GM18498 (cell line): ENCODE data around the gene IL1R2.

Source experiments
- ATAC-seq: cut with Tn5 transposase; IDR thresholded peaks from one replicate; pipeline ENCODE4 v1.9.1; 2021; ENCODE audit warnings: mild to moderate bottlenecking, moderate library complexity; ENCODE audit not compliant: unreplicated experiment

IL1R2 gene

DNA sequence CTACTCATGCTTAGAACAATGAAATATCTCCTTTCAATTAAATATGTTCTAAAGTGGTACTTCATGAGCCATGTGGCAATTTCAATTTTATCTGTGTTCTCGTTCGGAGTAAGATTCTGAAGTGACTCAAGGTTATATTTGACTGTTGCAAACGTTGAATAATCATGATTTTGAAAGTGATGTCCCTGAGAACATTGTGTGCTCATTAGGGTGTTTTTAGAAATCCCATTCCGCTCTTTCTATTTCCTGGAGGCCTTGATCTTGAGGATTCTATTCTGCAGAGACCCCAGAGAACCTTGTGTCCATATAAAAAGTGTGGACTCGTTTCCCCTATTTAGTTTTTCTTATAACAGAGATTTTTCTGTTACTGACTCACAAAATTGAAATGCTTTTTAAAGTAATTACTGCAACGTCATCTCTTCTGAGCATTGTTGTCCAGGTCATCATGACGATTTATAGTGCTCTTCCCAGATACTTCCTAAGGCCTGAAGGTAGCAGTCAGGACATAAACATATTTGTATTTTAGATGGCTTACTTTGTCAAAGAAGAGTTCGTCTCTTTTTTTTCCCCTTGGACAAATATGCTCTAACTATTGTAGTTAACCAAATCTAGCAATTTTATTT is 27.2 kb downstream of the IL1R2 start:
- ATAC-seq = no peak

DNA sequence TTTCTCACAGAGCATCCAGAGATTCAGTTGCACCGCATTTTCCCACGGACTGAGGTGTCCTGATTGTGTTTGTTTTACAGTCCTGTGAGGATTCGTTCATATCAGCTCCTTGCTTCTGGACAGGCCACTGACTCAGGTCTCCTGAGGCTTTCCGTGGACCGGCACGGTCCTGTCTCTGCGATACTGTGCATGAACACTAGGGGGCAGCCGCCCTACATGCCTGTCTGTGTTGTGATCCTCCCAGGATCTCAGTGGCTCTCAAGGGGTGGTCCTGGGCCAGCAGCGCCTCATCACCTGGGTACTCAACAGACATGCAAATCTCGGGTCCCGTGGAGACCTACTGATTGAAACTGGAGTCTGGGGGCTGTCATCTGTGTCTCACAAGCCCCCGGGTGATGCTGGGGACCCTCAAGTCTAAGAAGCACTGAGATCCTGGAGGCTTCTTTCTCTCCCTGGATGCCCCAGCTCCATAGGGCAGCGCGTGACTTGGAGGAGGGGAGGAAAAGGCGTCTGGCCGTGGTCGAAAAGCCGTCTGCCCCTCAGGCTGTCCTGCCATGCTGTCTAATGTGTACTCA is 28.9 kb downstream of the IL1R2 start:
- no peak for ATAC-seq

DNA sequence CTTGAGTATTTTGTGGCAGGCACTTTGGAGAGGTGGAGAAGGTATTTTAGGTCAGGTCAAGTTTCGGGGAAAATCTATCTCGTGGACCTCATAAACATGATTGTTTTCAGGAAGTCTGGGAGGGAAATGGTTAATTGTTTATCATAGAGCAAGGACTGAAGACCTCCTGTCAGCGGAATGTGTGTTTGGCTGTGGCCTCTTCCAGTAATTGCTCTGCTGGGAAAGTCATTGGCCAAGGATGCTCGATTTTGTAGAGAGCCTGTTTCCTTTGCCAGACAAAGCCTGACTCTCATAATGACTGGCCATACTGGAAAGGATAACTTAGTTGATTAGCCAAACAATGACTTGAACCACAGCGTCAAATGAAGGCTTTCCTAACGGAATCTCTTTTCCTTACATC is 30.0 kb downstream of the IL1R2 start:
- ATAC-seq = no peak

GRCh38 chr2:102022884-102023539 is 31.3 kb downstream of the IL1R2 start:
- ATAC-seq = no peak

- ATAC-seq = no peak
These were observed 32.6 kb downstream of the IL1R2 start for GRCh38 chr2:102024410-102024809.

GRCh38 chr2:102025016-102025501 is 33.3 kb downstream of the IL1R2 start:
- ATAC-seq = peak; percentile 71

DNA sequence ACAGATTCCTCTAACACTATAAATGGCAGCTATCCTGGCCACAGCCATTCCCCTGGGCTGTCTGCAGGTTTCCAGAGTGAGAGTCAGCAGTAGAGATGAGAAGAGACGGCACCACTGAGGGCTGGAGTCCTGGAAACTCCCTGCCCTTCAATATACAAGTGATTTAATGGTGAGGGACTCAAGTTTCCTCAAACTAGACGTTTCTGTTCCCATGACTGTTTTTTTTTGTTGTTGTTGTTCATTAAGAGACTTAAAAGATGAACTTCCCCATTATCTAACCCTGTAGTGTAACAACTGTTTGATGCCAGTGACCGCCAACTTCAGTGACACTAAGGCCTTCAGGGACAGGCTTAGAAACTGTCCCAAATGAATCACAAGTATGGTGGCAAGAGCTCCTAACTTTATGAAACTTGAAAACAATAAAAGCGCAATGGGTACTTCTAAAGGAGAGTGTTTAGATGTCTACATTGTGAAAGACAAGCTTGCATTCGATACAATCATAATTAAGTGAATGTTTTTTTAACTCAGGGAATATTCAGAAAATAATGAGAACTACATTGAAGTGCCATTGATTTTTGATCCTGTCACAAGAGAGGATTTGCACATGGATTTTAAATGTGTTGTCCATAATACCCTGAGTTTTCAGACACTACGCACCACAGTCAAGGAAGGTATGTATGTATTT is 34.0 kb downstream of the IL1R2 start:
- peak; percentile 42 for ATAC-seq

DNA sequence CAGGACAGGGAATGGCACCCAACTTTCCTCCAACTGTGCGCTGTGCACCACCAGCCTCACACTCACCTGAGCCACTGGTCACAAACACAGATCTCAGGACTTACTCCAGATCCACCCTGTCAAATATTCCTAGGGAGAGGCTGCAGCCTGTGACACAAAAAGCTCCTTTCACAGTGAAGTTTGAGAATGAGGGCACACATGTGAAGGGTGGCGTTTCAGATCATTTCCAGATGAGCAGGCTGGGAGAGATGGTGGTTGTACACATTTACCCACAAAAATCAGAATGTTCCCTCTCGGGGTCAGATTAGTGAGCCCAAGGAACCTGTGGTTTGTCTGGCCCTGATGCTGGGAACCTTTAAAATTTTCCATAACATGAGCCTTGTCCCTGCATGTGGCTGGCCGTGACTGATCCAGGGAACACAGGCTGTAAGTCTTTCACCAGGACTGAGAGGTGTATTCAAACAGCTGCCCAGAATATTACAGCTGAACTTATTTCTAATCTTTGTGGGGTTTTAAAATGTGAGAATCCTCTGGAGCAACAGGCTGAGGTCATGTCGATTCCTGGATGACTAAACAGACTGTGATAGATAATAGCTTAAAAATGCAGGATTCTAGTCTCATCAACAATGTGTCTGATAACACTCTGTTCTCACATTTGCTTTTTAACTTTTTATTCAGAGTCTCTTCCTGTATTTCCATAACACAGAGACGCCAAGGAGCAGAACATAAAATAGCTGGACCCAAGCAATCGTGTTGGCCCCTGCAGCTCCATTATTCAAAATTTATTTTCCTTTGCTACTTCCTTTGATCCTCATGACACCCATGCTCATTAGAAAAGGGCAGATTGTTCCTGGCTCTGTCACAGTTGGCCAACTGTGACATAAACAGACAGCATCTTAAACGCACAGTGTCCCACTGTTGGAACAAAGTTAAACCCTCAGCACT is 35.5 kb downstream of the IL1R2 start:
- no peak for ATAC-seq

DNA sequence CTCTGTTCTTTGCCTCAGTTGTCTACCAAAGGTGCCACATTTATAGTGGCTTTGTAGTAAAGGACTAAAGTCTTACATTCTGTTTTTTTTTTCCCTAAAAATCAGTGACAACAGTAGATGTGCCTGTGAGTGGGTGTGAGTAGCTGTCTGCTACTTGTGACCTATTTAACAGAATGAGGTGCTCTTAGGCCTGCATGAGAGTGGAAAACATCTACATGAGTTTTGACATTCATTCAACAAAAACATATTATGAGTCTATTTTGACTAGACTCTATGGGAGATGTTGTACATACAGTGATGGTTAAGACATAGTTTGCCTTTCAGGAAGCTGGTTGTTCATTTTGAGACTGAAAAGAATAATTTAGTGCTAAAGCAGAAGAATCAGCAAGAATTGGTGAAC is 36.7 kb downstream of the IL1R2 start:
- no peak for ATAC-seq

- no peak for ATAC-seq
These were observed 37.6 kb downstream of the IL1R2 start for GRCh38 chr2:102029405-102029804.

DNA sequence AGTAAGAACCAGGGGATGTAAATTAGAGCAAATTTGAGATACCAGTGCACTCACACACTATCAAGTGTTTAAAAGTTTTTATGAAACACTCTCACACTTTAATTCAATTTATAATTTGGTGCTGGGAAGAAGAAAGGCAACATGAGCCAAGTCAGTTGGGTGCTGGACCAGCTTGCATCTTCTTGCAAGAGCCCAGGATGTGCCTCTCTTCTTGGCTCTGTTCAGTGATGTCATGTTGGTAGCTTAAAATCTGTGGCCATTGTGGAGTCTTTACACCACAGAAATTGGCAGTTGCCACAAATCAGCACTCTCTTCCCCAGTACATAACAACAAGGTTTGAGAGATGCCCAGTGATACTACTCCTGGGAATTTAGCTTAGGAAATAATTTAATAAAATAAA is 38.2 kb downstream of the IL1R2 start:
- no peak for ATAC-seq

GRCh38 chr2:102030502-102030854 is 38.7 kb downstream of the IL1R2 start:
- no peak for ATAC-seq

- ATAC-seq = no peak
These were observed 39.2 kb downstream of the IL1R2 start for GRCh38 chr2:102030855-102031527.

- no peak for ATAC-seq
These were observed 40.7 kb downstream of the IL1R2 start for GRCh38 chr2:102032368-102033030.

- ATAC-seq = peak; percentile 93
These were observed 41.4 kb downstream of the IL1R2 start for GRCh38 chr2:102033031-102033749.

DNA sequence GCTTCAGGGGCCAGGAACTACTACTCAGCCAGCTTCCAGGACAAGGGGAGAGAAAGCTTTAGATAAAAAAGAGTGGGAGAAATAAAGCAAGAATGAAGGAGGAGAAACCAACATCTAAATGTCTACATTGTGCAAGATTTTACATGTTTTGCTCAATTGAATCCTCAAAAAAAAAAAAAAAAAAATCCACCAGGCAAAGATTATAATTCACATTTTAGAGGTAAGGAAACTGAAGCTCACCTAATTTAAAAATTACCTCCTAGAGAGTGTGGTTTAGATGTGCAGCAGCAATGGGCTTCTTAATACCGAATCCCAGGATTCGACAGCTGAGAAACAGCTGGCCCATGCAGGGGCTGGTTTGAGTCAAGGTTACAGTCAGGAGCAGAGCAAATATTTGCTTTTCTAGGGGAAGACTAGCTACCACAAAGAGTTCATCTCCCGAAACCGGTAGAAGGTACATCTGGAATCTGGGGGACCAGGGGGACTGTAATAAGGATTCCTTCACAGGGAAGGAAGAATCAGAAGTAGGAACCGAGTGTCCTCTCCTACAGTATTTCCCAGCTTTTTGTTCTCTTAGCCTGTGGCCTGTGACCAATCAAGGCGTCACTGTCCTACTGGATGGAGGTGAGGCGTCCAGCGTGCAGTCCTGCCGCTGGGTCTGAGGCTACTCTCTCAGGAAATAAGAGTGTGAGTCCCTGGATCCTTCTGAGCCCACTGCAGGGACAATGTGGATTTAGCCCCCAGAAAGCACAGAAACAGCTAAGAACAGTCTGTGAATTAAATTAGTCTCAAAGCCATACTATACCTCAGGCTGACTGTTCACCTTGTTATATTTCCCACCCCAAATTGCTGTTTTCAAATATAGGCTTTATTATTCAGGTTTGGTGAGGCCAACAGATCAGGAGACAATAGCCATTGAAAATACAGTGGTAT is 42.3 kb downstream of the IL1R2 start:
- ATAC-seq = no peak

- no peak for ATAC-seq
These were observed 43.2 kb downstream of the IL1R2 start for GRCh38 chr2:102034683-102035548.
